ENCODE data around the gene NXN.
A peak's percentile ranks its signal among the peaks of the same experiment; 100 is the strongest.

DNA sequence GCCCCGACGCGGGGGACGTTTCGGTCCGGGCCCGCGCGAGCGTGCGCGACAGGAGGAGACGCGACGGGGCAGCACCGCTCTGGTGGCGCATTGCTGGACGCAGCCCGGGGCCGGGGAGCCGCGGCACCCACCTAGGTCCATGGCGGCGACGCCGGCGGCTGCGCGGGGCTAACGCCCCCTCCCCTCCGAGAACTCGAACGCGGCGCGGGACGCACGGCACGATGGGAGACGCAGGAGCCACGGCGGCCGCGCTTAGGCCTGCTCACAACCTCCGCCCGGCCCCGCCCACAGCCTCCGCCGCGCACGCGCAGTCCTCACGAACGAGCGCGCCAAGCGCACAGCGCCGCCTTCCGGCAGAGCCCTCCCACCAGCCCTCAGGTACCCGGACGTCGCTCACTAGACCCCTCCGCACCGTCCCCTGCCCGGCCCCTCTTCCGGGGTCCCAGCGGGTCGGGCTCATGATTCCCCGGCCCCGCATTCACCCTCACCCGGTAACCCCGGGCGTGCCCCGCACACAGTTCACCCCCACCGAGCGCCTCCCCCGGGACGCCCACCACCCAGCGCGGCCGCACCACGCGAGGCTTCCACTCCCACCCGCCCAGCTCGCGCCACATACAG lies 227.5 kb downstream of the NXN start, which contains the start of gene GEMIN4:
- TF ChIP-seq, protein P1, sequence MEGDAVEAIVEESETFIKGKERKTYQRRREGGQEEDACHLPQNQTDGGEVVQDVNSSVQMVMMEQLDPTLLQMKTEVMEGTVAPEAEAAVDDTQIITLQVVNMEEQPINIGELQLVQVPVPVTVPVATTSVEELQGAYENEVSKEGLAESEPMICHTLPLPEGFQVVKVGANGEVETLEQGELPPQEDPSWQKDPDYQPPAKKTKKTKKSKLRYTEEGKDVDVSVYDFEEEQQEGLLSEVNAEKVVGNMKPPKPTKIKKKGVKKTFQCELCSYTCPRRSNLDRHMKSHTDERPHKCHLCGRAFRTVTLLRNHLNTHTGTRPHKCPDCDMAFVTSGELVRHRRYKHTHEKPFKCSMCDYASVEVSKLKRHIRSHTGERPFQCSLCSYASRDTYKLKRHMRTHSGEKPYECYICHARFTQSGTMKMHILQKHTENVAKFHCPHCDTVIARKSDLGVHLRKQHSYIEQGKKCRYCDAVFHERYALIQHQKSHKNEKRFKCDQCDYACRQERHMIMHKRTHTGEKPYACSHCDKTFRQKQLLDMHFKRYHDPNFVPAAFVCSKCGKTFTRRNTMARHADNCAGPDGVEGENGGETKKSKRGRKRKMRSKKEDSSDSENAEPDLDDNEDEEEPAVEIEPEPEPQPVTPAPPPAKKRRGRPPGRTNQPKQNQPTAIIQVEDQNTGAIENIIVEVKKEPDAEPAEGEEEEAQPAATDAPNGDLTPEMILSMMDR (IDR thresholded peaks at IDR 0.05), result peak; percentile 95
- peak; percentile 74; the same call in 1 of the 2 replicates for TF ChIP-seq SIN3A (IDR thresholded peaks at IDR 0.05; ENCODE audit: borderline replicate concordance, insufficient read depth, low read depth, low read length)

Measured in Panc1 (cell line).